Airway epithelial cell (primary cell): ENCODE data around the gene BRWD1. TPM values are rescaled to one million over a fixed set of nuclear protein-coding genes. Genes with fewer than 3 reads are reported as not detected.

Experiments
- total RNA-seq: library from RNA; depleted of rRNA; stranded (reverse); fragments of >200 nt; gene quantifications from 2 replicates; pipeline ENCODE4 v1.2.3, GENCODE V29; 2015

BRWD1 gene
- 21.9 and 22.1 TPM in 2 replicates for total RNA-seq

DNA sequence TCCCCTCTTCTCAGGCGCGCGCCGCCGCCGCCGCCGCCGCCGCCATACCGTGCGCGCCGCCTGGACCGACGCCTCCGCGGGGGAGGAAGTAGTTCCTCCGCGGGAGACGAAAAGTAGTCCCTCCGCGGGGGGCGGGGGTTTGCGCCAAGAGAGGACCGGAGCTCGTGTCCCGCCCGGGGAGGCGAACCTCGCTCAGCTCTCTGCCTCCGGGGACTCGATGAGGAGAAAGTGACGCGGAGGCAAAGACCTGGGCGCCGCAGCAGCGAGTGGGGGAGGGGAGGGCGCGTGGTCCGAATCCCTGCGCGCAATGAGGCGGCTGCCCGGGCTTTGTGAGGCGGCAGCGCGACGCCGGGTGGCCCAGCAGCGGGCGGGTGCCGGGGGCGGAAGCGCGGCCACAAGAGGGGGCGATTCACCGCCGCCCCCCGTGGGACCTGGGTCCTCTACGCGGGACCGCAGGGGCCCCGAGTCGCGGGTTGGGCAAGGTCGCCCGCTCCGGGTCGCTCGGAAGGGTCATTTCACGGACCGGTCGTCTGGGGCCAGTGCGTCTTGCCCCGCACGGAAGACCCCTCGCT lies at the start of gene BRWD1:
Gene BRWD1, minus strand, starts transcription at position 62 of the 572 bp plus-strand sequence. CDS start 141 bp downstream, outside the sequence.

DNA sequence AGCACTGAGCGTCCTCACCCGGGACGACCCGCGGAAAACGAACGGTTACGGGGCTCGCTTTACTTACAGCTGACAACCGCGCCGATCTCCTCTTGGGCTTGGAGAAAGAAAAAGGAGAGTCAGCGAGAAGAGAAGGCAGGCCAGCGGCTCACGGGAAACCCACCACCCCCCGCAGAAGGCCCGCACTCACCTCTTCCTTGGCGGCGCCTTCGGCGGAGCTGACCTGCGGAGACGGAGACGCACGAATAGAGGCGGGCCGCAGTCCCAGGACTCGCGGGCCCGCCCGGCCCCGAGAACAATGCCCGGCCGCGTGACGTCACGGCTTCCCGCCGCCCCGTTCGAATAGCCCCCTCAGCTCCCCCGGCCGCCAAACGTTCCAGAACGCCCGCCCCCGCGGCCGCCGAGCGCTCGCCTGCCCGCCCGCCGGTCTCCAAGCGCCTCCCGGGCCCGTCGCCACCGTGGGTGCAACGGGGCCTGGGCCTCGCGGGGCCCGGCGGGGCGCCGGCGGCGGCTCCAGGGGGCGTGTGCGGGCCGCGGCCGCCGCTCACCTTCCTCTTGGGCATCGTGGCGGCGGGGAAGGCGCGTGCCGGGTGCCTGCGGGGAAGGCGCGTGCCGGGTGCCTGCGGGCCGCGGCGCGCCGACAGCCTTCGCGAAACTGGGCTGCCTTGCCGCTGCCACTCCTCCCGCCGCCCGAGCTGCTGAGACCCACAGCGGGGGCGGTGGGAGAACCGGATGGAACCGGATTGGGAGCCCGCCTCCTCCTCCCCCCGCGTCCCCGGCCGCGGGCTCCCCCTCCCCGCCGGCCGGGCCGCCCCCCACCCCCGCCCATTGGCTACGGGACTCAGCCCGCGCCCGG lies 35.2 kb upstream of the BRWD1 start, which contains the start of gene HMGN1:
Gene HMGN1, minus strand, starts transcription at position 734 of the 856 bp plus-strand sequence. Its CDS starts 171 bp downstream, at position 563.

DNA sequence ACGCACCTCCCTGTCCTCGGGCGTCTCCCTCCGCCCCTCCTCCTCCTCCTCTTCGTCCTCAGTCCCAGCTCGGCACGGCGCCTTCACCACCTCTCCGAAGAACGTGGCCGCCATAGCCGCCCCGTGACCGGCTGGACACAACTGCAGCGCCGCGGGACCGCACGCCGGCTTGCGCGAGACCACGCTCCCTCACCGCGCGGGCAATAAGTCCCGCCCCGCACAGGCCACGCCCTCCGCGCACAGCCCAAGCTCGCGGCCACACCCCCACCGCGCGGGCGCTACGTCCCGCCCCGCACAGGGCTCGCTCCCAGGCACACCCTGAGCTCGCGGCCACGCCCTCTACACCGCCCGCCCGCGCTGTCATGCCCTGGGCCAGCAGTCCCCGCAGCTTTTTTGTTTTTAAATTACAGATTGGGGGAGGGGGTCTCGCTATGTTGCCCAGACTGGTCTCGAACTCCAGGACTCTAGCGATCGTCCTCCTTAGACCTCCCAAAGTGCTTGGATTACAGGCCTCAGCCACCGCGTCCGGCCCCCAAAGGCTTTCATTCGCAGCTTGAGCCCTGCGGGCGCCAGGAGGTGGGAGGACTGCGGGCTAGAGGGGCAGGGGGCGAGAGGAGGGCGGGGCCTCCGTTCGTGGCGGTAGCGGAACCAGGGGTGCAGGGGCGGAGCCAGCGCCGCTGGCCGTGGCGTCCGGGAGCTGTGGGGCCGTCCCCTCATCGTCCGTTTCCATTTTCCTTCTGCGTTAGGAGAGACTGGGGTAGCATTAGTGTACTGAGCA lies 130.0 kb downstream of the BRWD1 start, which contains the start of gene PSMG1:
Gene PSMG1, minus strand, starts transcription at position 180 of the 778 bp plus-strand sequence. Its CDS starts 66 bp downstream, at position 114.

Other genes with a start within 250 kb of the BRWD1 start
- gene PSMG1, start 130.2 kb downstream of the BRWD1 start, total RNA-seq = 76.5 and 80.7 TPM in 2 replicates
- 337 and 395 TPM in 2 replicates for gene HMGN1, start 35.5 kb upstream of the BRWD1 start, total RNA-seq
- 0.42 and 0.51 TPM in 2 replicates for gene LCA5L, start 132.1 kb upstream of the BRWD1 start, total RNA-seq
- gene SH3BGR, start 138.3 kb upstream of the BRWD1 start, total RNA-seq = 0.63 and 1.7 TPM in 2 replicates